ENCODE results near the gene HNRNPL.

DNA sequence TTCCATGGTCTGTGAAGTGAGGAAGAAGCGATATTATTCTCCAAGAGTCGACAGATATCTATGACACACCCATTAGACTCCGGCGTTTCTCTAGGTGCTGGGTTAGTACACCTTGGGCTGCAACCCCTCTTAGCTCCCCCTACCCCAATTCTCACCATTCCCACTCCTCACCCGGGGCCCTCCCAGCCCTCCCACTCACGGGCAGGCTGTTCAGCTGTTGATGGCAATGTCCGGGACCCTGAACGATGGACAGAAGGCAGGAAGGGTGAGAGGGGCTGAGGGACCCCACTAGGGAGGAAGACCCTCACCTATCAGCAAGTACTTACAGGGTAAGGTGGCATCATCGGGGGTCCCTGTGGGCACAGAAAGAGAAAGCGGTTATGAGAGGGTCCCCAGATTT lies 46.2 kb downstream of the HNRNPL start:
- TF ChIP-seq RAD21 (IDR thresholded peaks at IDR 0.05 in 1 of 2, conservative IDR thresholded peaks at IDR 0.05 in 1 of 2; ENCODE audit: low read depth in 2 of 2, low read length in 2 of 2) (no peak), RFX5 (IDR thresholded peaks at IDR 0.05; ENCODE audit: borderline replicate concordance, low read depth, low read length) (no peak), BRCA1 (IDR thresholded peaks at IDR 0.05; ENCODE audit: low read depth, low read length) (no peak), GTF2F1 (IDR thresholded peaks at IDR 0.05; ENCODE audit: borderline replicate concordance, low read depth, low read length) (no peak), POLR2A (IDR thresholded peaks at IDR 0.05; ENCODE audit: control extremely low read depth in 1 of 2, low read depth in 2 of 2, low read length in 2 of 2) (no peak), ZNF274 (IDR thresholded peaks at IDR 0.05; ENCODE audit: borderline replicate concordance, extremely low read depth, low read length) (no peak), GABPA (IDR thresholded peaks at IDR 0.05; ENCODE audit: borderline replicate concordance, insufficient read depth, low read length) (no peak), HDAC2 (IDR thresholded peaks at IDR 0.05; ENCODE audit: borderline replicate concordance in 1 of 2, low read depth in 2 of 2, low read length in 2 of 2) (no peak), ASH2L (IDR thresholded peaks at IDR 0.05; ENCODE audit: low read length) (no peak), SRF (IDR thresholded peaks at IDR 0.05; ENCODE audit: low read depth, low read length) (no peak)
- TF ChIP-seq, protein P1, sequence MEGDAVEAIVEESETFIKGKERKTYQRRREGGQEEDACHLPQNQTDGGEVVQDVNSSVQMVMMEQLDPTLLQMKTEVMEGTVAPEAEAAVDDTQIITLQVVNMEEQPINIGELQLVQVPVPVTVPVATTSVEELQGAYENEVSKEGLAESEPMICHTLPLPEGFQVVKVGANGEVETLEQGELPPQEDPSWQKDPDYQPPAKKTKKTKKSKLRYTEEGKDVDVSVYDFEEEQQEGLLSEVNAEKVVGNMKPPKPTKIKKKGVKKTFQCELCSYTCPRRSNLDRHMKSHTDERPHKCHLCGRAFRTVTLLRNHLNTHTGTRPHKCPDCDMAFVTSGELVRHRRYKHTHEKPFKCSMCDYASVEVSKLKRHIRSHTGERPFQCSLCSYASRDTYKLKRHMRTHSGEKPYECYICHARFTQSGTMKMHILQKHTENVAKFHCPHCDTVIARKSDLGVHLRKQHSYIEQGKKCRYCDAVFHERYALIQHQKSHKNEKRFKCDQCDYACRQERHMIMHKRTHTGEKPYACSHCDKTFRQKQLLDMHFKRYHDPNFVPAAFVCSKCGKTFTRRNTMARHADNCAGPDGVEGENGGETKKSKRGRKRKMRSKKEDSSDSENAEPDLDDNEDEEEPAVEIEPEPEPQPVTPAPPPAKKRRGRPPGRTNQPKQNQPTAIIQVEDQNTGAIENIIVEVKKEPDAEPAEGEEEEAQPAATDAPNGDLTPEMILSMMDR (IDR thresholded peaks at IDR 0.05; ENCODE audit: control extremely low read depth in 1 of 3, insufficient read depth in 1 of 3, low read depth in 1 of 3, low read length in 3 of 3): no peak
- TF ChIP-seq, protein P2, sequence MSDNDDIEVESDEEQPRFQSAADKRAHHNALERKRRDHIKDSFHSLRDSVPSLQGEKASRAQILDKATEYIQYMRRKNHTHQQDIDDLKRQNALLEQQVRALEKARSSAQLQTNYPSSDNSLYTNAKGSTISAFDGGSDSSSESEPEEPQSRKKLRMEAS (IDR thresholded peaks at IDR 0.05): no peak

All from H1 (cell line).